T-cell (primary cell): ENCODE measurements around the gene BTG2. TPM values are rescaled to one million over a fixed set of nuclear protein-coding genes. Genes with fewer than 3 reads are reported as not detected.
A peak's percentile ranks its signal among the peaks of the same experiment; 100 is the strongest.

ENCODE experiments used
- ATAC-seq, 4 experiments: fragments of 200-7000 bp in 3 of 4; fragments of 150-1000 bp in 1 of 4; cut with Tn5 transposase; replicated peaks in 1 of 4; 1 replicate in 3 of 4; 2 replicates in 1 of 4; pipeline ENCODE4 v1.10.0; 2021; ENCODE audit warnings: moderate library complexity in 3 of 4, mild to moderate bottlenecking in 2 of 4, moderate number of reproducible peaks in 1 of 4
- CTCF ChIA-PET, 2 donors: fragments of 300-600 bp; sonication (Branson Sonifier 250); formaldehyde crosslinking; loops; one replicate each; lab custom pipeline; 2022; ENCODE audit warnings: antibody characterized with exemption in 2 of 2; lab: Charles Lee
- POLR2A ChIA-PET, 2 donors: fragments of 300-600 bp; sonication (Branson Sonifier 250); formaldehyde crosslinking; loops; one replicate each; lab custom pipeline; 2022; ENCODE audit warnings: antibody characterized with exemption in 2 of 2; lab: Charles Lee
- DNase-seq, 35 experiments: peaks; one replicate each; pipeline versions ENCODE4 v3.0.0 to v3.0.0-alpha.2; 2013 to 2023
- H3K27ac ChIP-seq: one replicate; pipeline ENCODE4 v1.5.1; 2013; ENCODE audit warnings: low read length
- H3K27me3 ChIP-seq, 2 experiments: replicated peaks in 1 of 2; 1 replicate in 1 of 2; 2 replicates in 1 of 2; pipeline versions ENCODE4 v1.6.1 to v1.7.0; 2013; ENCODE audit warnings: low read length in 1 of 2, mixed read lengths in 1 of 2; ENCODE audit not compliant: control insufficient read depth in 2 of 2, insufficient read depth in 2 of 2; ENCODE audit errors: extremely low read depth in 1 of 2
- H3K36me3 ChIP-seq, 2 donors: 1 replicate in 1 of 2; 2 replicates in 1 of 2; pipeline versions ENCODE4 v1.6.1 to v1.7.0; 2013; ENCODE audit warnings: low read length in 1 of 2; ENCODE audit not compliant: control insufficient read depth in 2 of 2, insufficient read depth in 1 of 2; ENCODE audit errors: extremely low read depth in 1 of 2
- H3K4me1 ChIP-seq, 2 experiments: 1 replicate in 1 of 2; 2 replicates in 1 of 2; pipeline versions ENCODE4 v1.6.1 to v1.7.0; 2013; ENCODE audit warnings: low read length in 2 of 2, mixed read lengths in 1 of 2; ENCODE audit not compliant: insufficient read depth in 2 of 2, control insufficient read depth in 1 of 2; ENCODE audit errors: extremely low read depth in 1 of 2
- H3K4me3 ChIP-seq, 2 donors: 1 replicate in 1 of 2; 2 replicates in 1 of 2; pipeline versions ENCODE4 v1.5.1 to v1.7.0; 2013; ENCODE audit warnings: mild to moderate bottlenecking in 2 of 2, low read length in 1 of 2, moderate library complexity in 1 of 2; ENCODE audit not compliant: control insufficient read depth in 1 of 2; ENCODE audit errors: extremely low read depth in 1 of 2
- H3K9me3 ChIP-seq: 2 replicates; pipeline ENCODE4 v1.7.0; 2013
- H3K27ac Mint-ChIP-seq, 2 donors: one replicate each; pipeline ENCODE4 v1.8.0; 2020 to 2021; ENCODE audit warnings: mild to moderate bottlenecking in 2 of 2, mixed read lengths in 2 of 2
- H3K27me3 Mint-ChIP-seq, 2 donors: one replicate each; pipeline ENCODE4 v1.8.0; 2021 to 2022; ENCODE audit warnings: mixed read lengths in 2 of 2
- H3K36me3 Mint-ChIP-seq: one replicate; pipeline ENCODE4 v1.8.0; 2021; ENCODE audit warnings: mixed read lengths
- H3K4me1 Mint-ChIP-seq, 3 donors: one replicate each; pipeline ENCODE4 v1.8.0; 2020 to 2022; ENCODE audit warnings: mixed read lengths in 3 of 3, mild to moderate bottlenecking in 1 of 3
- H3K4me3 Mint-ChIP-seq, 3 donors: one replicate each; pipeline ENCODE4 v1.8.0; 2020 to 2022; ENCODE audit warnings: mild to moderate bottlenecking in 3 of 3, mixed read lengths in 3 of 3, moderate library complexity in 3 of 3
- H3K9me3 Mint-ChIP-seq, 3 donors: one replicate each; pipeline ENCODE4 v1.8.0; 2020 to 2022; ENCODE audit warnings: mixed read lengths in 3 of 3
- WGBS: methylation state at CpG from one replicate; pipeline ENCODE4 v1.1.5; 2013; ENCODE audit warnings: missing lambda C conversion rate; ENCODE audit not compliant: insufficient coverage; 5-methylcytosine and 5-hydroxymethylcytosine counted together
- total RNA-seq, 35 experiments: library from RNA in 6 of 35; stranded (reverse) in 6 of 35; fragments of 120-200 nt in 1 of 35; gene quantifications; one replicate each; pipeline versions ENCODE4 v1.2.1 to v1.2.4 and lab custom pipeline; 2013 to 2026

The BTG2 gene
- total RNA-seq, 5 donors from 2014 or later (not counting 1 experiment from before 2014, with no cell fraction given), result 172 to 655 (median 186) TPM

DNA sequence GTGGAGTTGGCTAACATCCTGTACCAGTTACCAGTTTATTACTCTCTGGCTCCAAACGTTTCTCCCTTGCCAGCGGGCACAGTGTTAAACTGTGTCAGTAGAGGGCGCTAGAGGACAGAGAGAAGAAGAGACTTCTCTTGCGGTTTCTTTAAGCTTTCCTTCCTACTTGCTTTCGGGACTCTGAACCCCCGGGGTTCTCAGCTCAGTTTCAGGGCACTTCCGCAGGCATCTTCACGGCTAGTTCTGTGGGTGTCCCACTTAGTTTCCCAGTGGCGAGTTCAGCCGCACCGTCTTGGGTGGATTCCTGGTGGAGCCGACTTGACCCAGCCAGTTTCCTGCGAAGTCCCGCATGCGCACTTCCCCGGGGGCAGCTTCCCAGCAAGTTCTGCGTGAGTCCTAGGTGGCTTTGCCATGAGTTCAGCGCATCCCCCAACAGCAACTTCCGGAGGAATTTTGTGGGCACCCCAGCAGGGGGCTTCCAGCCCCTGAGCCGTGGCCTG lies 37.9 kb upstream of the BTG2 start:
- CTCF ChIA-PET, result interaction anchor here (0.5 to 7.5 kb wide), 49 partner anchors 10 to 1165 kb away, joined by 3 to 258 read pairs (median 5); partner anchors contain the start of genes ATP2B4 (in 1 of the 2) and BTG2 (in 1 of the 2)
- peak; percentile 55 to 69 (median 66) for ATAC-seq
- H3K9me3 ChIP-seq, result no peaks in the 10 kb centered on the region
- H3K27me3 Mint-ChIP-seq, result no peaks in the 10 kb centered on the region
- no peaks in the 10 kb centered on the region for H3K36me3 ChIP-seq
- peaks cover 0 to 5% of the 10 kb centered on the region in 2 experiments for H3K27me3 ChIP-seq
- POLR2A ChIA-PET, result interaction anchor here (0.5 to 1.9 kb wide), 7 partner anchors 22 to 405 kb away, joined by 3 to 5 read pairs (median 3); partner anchors contain the start of gene BTG2 (in 1 of the 2)
- H3K4me1 ChIP-seq, result peaks cover 14 to 37% of the 10 kb centered on the region in 2 experiments
- DNase-seq, result peak; percentile 53 to 94 (median 76)
- peak overlapping the region; percentile 90 to 93 for H3K27ac Mint-ChIP-seq
- H3K27ac ChIP-seq, result peak overlapping the region; percentile 60
- H3K4me3 ChIP-seq, result peak overlapping the region; percentile 28 to 58
- H3K4me3 Mint-ChIP-seq, result peak overlapping the region; percentile 85 to 86 (median 85)
- peaks cover 20 to 24% (median 22%) of the 10 kb centered on the region in 3 donors for H3K4me1 Mint-ChIP-seq
- H3K36me3 Mint-ChIP-seq, result no peaks in the 10 kb centered on the region
- H3K9me3 Mint-ChIP-seq, result no peaks in the 10 kb centered on the region
- under 1% methylated on average over 19 of the region's 20 CpGs for WGBS

DNA sequence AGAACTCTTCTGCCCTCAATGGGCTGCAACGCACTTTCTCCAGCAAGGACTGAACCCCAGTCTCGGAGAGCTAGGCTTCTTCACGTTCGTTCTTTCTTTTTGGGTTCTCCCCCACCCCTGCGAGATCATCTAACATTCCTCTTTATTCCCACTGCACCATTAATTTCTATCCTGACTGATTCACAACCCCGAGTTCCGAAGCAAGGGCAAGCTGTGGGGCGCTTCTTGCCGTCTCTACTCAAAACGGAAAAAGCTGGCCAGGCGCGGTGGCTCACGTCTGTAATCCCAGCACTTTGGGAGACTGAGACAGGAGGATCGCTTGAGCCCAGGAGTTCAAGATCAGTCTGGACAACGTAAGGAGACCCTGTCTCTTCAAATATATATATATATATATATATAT lies 37.4 kb upstream of the BTG2 start:
- peak overlapping the region; percentile 60 for H3K27ac ChIP-seq
- 85% methylated on average over 12 of the region's 15 CpGs for WGBS
- ChIA-PET POLR2A (interaction anchor here in 1 of 2 donors (1.9 kb wide), 1 partner anchor 42 kb away, joined by 5 read pairs; no protein-coding TSS in a partner anchor), CTCF (interaction anchor here (0.6 to 7.5 kb wide), 47 partner anchors 10 to 1164 kb away, joined by 3 to 258 read pairs (median 5); partner anchors contain the start of genes ATP2B4 (in 1 of the 2) and BTG2 (in 1 of the 2))
- Mint-ChIP-seq H3K27me3 (no peaks in the 10 kb centered on the region), H3K27ac (peak overlapping the region; percentile 90 to 93), H3K4me3 (peak overlapping the region; percentile 85 to 86 (median 85)), H3K4me1 (peaks cover 22 to 26% (median 24%) of the 10 kb centered on the region in 3 donors), H3K9me3 (no peaks in the 10 kb centered on the region), H3K36me3 (no peaks in the 10 kb centered on the region)
- peak overlapping the region; percentile 28 to 58 for H3K4me3 ChIP-seq
- peak in 1 of 4 experiments; percentile 1 for ATAC-seq
- no peaks in the 10 kb centered on the region for H3K9me3 ChIP-seq
- DNase-seq, result no peak
- H3K36me3 ChIP-seq, result no peaks in the 10 kb centered on the region
- peaks cover 0 to 5% of the 10 kb centered on the region in 2 experiments for H3K27me3 ChIP-seq
- peaks cover 14 to 42% of the 10 kb centered on the region in 2 experiments for H3K4me1 ChIP-seq

DNA sequence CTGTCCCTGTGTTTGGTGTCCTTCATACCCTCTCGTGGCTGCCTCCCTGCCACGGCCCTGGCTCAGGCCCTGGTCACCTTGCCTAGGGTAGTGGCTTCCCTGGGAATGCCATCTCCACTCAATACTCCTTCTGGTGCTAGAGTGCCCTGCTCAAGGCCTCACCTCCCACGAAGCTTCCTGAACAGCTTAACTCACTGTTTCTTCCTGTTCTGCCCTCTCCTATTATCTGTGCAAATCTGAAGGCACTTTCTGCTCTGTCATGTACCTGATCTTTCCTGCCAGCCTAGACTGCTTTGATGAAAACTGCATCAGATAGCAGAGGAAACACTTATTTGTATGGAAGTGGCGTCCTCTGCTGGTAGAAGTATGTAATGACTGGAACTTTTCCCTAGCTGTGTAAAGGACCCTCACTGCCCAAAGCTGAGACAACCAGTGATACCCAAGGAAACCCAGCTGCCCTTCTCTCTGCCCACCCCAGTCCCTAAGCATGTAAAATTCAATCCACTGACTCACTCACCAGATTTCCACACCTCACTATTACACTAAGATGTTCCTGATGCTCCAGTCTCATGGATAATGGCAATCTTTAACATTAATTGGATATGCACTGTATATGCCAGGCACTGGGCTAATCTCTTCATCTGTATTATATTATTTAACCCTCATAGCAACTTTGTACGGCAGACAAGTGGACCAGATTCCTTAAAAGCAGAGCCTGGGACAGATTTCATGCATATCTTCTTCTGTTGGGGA lies 36.2 kb upstream of the BTG2 start:
- no peaks in the 10 kb centered on the region for H3K9me3 Mint-ChIP-seq
- no peak overlapping the region for H3K4me3 ChIP-seq

DNA sequence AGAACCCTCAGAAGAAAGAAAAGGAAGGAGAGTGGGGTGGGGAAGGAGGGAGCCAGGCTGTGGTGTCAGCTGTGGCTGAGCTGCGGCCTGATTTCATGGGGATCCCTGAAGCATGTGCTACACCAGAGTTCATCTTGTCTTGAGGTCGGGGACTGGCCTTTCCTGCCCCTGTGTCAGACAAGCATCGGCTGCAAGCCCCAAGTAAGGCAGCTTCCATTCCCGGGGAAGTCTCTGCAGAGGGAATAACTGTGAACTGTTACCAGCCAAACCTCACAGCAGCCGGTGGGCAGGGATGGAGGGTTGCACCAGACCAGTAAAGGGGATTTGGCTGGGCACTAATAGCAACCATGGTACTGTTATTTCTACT lies 35.7 kb upstream of the BTG2 start:
- Histone ChIP-seq H3K27ac (no peak overlapping the region), H3K9me3 (no peaks in the 10 kb centered on the region), H3K4me1 (peaks cover 24 to 59% of the 10 kb centered on the region in 2 experiments), H3K27me3 (peaks cover 0 to 5% of the 10 kb centered on the region in 2 experiments), H3K36me3 (no peaks in the 10 kb centered on the region), H3K4me3 (no peak overlapping the region)
- H3K27me3 Mint-ChIP-seq, result no peaks in the 10 kb centered on the region
- H3K36me3 Mint-ChIP-seq, result no peaks in the 10 kb centered on the region
- ChIA-PET CTCF (interaction anchor here (0.6 to 7.5 kb wide), 17 partner anchors 8 to 350 kb away, joined by 3 to 258 read pairs (median 6); no protein-coding TSS in a partner anchor), POLR2A (interaction anchor here (0.7 to 0.8 kb wide), 2 partner anchors 21 to 38 kb away, joined by 3 read pairs; no protein-coding TSS in a partner anchor)
- no peak overlapping the region for H3K27ac Mint-ChIP-seq
- ATAC-seq (no peak), DNase-seq (no peak)
- 76% methylated on average over 3 of the region's 5 CpGs for WGBS
- H3K4me1 Mint-ChIP-seq, result peaks cover 36 to 43% (median 38%) of the 10 kb centered on the region in 3 donors
- H3K9me3 Mint-ChIP-seq, result no peaks in the 10 kb centered on the region
- H3K4me3 Mint-ChIP-seq, result no peak overlapping the region

More for the DNA sequence above, 36.2 kb upstream of the BTG2 start:
- Histone ChIP-seq H3K9me3 (no peaks in the 10 kb centered on the region), H3K36me3 (no peaks in the 10 kb centered on the region), H3K27ac (peak overlapping the region; percentile 25), H3K27me3 (peaks cover 0 to 5% of the 10 kb centered on the region in 2 experiments), H3K4me1 (peaks cover 21 to 54% of the 10 kb centered on the region in 2 experiments)
- H3K36me3 Mint-ChIP-seq, result no peaks in the 10 kb centered on the region
- 33% methylated on average over 3 of the region's 5 CpGs for WGBS
- peak in 21 of 35 experiments; percentile 23 to 90 (median 49) for DNase-seq
- H3K4me1 Mint-ChIP-seq, result peaks cover 33 to 37% (median 33%) of the 10 kb centered on the region in 3 donors
- no peak overlapping the region for H3K4me3 Mint-ChIP-seq
- H3K27ac Mint-ChIP-seq, result no peak overlapping the region
- peak; percentile 49 to 63 (median 56) for ATAC-seq
- POLR2A ChIA-PET, result interaction anchor here (0.7 to 1.9 kb wide), 4 partner anchors 22 to 41 kb away, joined by 3 to 9 read pairs (median 4); no protein-coding TSS in a partner anchor
- CTCF ChIA-PET, result interaction anchor here (0.5 to 7.5 kb wide), 23 partner anchors 8 to 943 kb away, joined by 3 to 258 read pairs (median 6); no protein-coding TSS in a partner anchor
- no peaks in the 10 kb centered on the region for H3K27me3 Mint-ChIP-seq

DNA sequence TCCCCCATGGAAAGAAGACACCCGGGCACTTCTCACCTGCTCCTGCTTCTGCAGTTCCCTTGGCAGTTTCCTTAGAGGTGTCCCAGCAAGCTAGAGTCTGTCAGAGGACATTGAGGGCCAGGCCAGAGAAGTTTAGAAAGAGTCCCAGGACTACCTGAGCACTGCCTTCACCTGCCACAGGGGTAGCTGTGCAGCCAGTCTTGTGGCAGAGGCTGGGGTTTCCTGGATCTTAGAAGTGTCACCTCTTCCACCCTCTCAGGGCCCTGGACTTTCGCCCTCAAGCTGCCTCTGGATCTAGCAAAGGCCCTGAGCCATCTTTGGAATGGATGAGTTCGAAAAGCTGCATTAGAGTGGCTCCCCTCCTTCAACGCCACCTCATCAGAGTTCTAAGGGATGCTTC lies 34.9 kb upstream of the BTG2 start:
- CTCF ChIA-PET, result interaction anchor here (0.5 to 7.5 kb wide), 17 partner anchors 16 to 702 kb away, joined by 3 to 258 read pairs (median 3); partner anchors contain the start of gene BTG2 (in 1 of the 2)

More for the DNA sequence above, 34.9 kb upstream of the BTG2 start:
- H3K27me3 ChIP-seq, result peaks cover 0 to 5% of the 10 kb centered on the region in 2 experiments
- no peak overlapping the region for H3K4me3 ChIP-seq
- H3K9me3 Mint-ChIP-seq, result no peaks in the 10 kb centered on the region
- H3K4me1 Mint-ChIP-seq, result peaks cover 42 to 51% (median 46%) of the 10 kb centered on the region in 3 donors
- ATAC-seq (no peak), DNase-seq (no peak)
- POLR2A ChIA-PET, result interaction anchor here (0.7 to 1.3 kb wide), 4 partner anchors 36 to 54 kb away, joined by 3 to 4 read pairs (median 3); no protein-coding TSS in a partner anchor
- H3K27ac Mint-ChIP-seq, result peak overlapping the region in 1 of 2 donors; percentile 79
- no peaks in the 10 kb centered on the region for H3K27me3 Mint-ChIP-seq
- WGBS, result 60% methylated on average over 1 of the region's 4 CpGs
- H3K36me3 Mint-ChIP-seq, result no peaks in the 10 kb centered on the region
- H3K27ac ChIP-seq, result peak overlapping the region; percentile 11
- H3K9me3 ChIP-seq, result no peaks in the 10 kb centered on the region
- H3K36me3 ChIP-seq, result no peaks in the 10 kb centered on the region
- H3K4me1 ChIP-seq, result peaks cover 29 to 62% of the 10 kb centered on the region in 2 experiments
- H3K4me3 Mint-ChIP-seq, result no peak overlapping the region
